A549 (cell line): Measurements from ENCODE around the gene GGT5. TPM values are rescaled to one million over a fixed set of nuclear protein-coding genes. Genes with fewer than 3 reads are reported as not detected.
A peak's percentile ranks its signal among the peaks of the same experiment; 100 is the strongest.
"Not testable (repeated sequence)": the region's sequence is repeated elsewhere in the genome, so short reads cannot be mapped to it uniquely, and the experiment has no call there.

Experiments used
- ATAC-seq, 2 experiments: fragments of 200-7000 bp in 1 of 2; fragments of >200 bp in 1 of 2; cut with Nextera tagmentation in 1 of 2; cut with Tn5 transposase in 1 of 2; 3 replicates each; pipeline versions ENCODE4 v1.8.0 to v1.9.1; 2018 to 2020; ENCODE audit warnings: mild to moderate bottlenecking in 1 of 2, moderate library complexity in 1 of 2
- CTCF ChIA-PET: fragments of 300-600 bp; sonication (Branson Sonifier 250); formaldehyde crosslinking; extraction: SDS; loops from one replicate; lab custom pipeline; 2021; ENCODE audit warnings: antibody characterized with exemption, inconsistent platforms; lab: Yijun Ruan, JAX
- POLR2A ChIA-PET: fragments of 350-600 bp; formaldehyde crosslinking; extraction: SDS; loops from one replicate; lab custom pipeline; 2021; ENCODE audit warnings: antibody characterized with exemption, inconsistent platforms; lab: Yijun Ruan, JAX
- DNase-seq, 2 experiments: peaks; one replicate each; pipeline versions ENCODE4 v3.0.0 to v3.0.0-alpha.2; 2011 to 2016; ENCODE audit warnings: low read depth in 1 of 2, low spot score in 1 of 2
- FAIRE-seq: peaks from 2 replicates; lab custom pipeline; 2011; peaks lifted over from hg19 to GRCh38; lab: Jason Lieb, UNC
- H3K27ac ChIP-seq, 2 experiments: fragments of >200 bp; sonication (Bioruptor Twin); formaldehyde crosslinking; 3 replicates each; pipeline ENCODE4 v1.5.1; 2016 to 2017
- H3K4me1 ChIP-seq: fragments of >200 bp; sonication (Bioruptor Twin); formaldehyde crosslinking; 3 replicates; pipeline ENCODE4 v1.6.1; 2016
- H3K4me2 ChIP-seq: fragments of >200 bp; sonication (Bioruptor Twin); formaldehyde crosslinking; 3 replicates; pipeline ENCODE4 v1.6.1; 2016
- H3K4me3 ChIP-seq: fragments of >200 bp; sonication (Bioruptor Twin); formaldehyde crosslinking; 3 replicates; pipeline ENCODE4 v1.5.1; 2016
- H3K9me3 ChIP-seq: fragments of >200 bp; sonication (Bioruptor Twin); formaldehyde crosslinking; 3 replicates; pipeline ENCODE4 v1.6.1; 2016
- CBX2 ChIP-seq: fragments of 200-600 bp; sonication (generic); IDR thresholded peaks from 2 replicates; pipeline ENCODE4 v1.6.1; 2016; ENCODE audit warnings: low read depth, mild to moderate bottlenecking, borderline replicate concordance
- CEBPB ChIP-seq, 2 experiments: fragments of >200 bp in 1 of 2; sonication (Bioruptor Twin) in 1 of 2; formaldehyde crosslinking in 1 of 2; IDR thresholded peaks; 2 replicates each; pipeline ENCODE4 v1.6.1; 2012 to 2016
- CHD2 ChIP-seq: fragments of 150-350 bp; IDR thresholded peaks from 2 replicates; pipeline ENCODE4 v1.6.1; 2014; ENCODE audit warnings: low read length; ENCODE audit not compliant: partially characterized antibody
- CTCF ChIP-seq: fragments of >200 bp; sonication (Bioruptor Twin); formaldehyde crosslinking; IDR thresholded peaks from 3 replicates; pipeline ENCODE4 v1.5.1; 2016
- EP300 ChIP-seq, 2 experiments: fragments of >200 bp; sonication (Bioruptor Twin); formaldehyde crosslinking; IDR thresholded peaks; 2 replicates in 1 of 2; 3 replicates in 1 of 2; pipeline ENCODE4 v1.6.1; 2016 to 2017
- FOSB ChIP-seq: fragments of 250-450 bp; sonication (Bioruptor Pico); IDR thresholded peaks from 2 replicates; pipeline ENCODE4 v1.5.0; 2020; ENCODE audit warnings: mild to moderate bottlenecking, moderate library complexity
- FOSL2 ChIP-seq, 2 experiments: fragments of 450-650 bp in 1 of 2; fragments of >200 bp in 1 of 2; sonication (Bioruptor Twin) in 1 of 2; formaldehyde crosslinking; IDR thresholded peaks; 2 replicates each; pipeline versions ENCODE4 v1.5.0 to v1.6.1; 2016 to 2020; ENCODE audit warnings: mild to moderate bottlenecking in 1 of 2, moderate library complexity in 1 of 2
- HES2 ChIP-seq: fragments of >200 bp; sonication (Bioruptor Twin); formaldehyde crosslinking; IDR thresholded peaks from 2 replicates; pipeline ENCODE4 v1.6.1; 2016
- JUNB ChIP-seq: fragments of >200 bp; sonication (Bioruptor Twin); formaldehyde crosslinking; IDR thresholded peaks from 2 replicates; pipeline ENCODE4 v1.6.1; 2016
- MAFK ChIP-seq: fragments of 450-650 bp; IDR thresholded peaks from 2 replicates; pipeline ENCODE4 v1.6.1; 2014; ENCODE audit not compliant: partially characterized antibody
- NFE2L2 ChIP-seq: fragments of 150-350 bp; conservative IDR thresholded peaks from 2 replicates; pipeline ENCODE4 v1.6.1; 2014; ENCODE audit warnings: low read length
- NPAS2 ChIP-seq: fragments of 250-450 bp; sonication (Bioruptor Pico); IDR thresholded peaks from 2 replicates; pipeline ENCODE4 v1.8.0; 2022; ENCODE audit warnings: mild to moderate bottlenecking, moderate library complexity, borderline replicate concordance
- PBX3 ChIP-seq: IDR thresholded peaks from 2 replicates; pipeline ENCODE4 v1.6.1; 2012
- PHF8 ChIP-seq: fragments of 200-600 bp; sonication (generic); IDR thresholded peaks from 2 replicates; pipeline ENCODE4 v1.6.1; 2016; ENCODE audit warnings: low read depth, mild to moderate bottlenecking, antibody characterized with exemption, moderate library complexity, borderline replicate concordance
- POLR2A ChIP-seq: IDR thresholded peaks from 2 replicates; pipeline ENCODE4 v1.6.1; 2012; ENCODE audit warnings: mild to moderate bottlenecking, low read length
- RAD21 ChIP-seq, 2 experiments: fragments of >200 bp in 1 of 2; sonication (Bioruptor Twin) in 1 of 2; formaldehyde crosslinking in 1 of 2; IDR thresholded peaks in 1 of 2; conservative IDR thresholded peaks in 1 of 2; 2 replicates in 1 of 2; 3 replicates in 1 of 2; pipeline ENCODE4 v1.6.1; 2012 to 2018; ENCODE audit warnings: inconsistent platforms in 1 of 2
- RNF2 ChIP-seq: fragments of 200-600 bp; sonication (generic); IDR thresholded peaks from 2 replicates; pipeline ENCODE4 v1.6.1; 2016; ENCODE audit warnings: low read depth, mild to moderate bottlenecking, antibody characterized with exemption, moderate library complexity, borderline replicate concordance
- SMC3 ChIP-seq: fragments of >200 bp; sonication (Bioruptor Twin); formaldehyde crosslinking; IDR thresholded peaks from 3 replicates; pipeline ENCODE4 v1.6.1; 2018; ENCODE audit warnings: inconsistent platforms
- SREBF2 ChIP-seq: fragments of 450-650 bp; IDR thresholded peaks from 2 replicates; pipeline ENCODE4 v1.6.1; 2014; ENCODE audit warnings: mild to moderate bottlenecking, moderate library complexity
- TP53 ChIP-seq: fragments of 250-450 bp; sonication (Bioruptor Pico); IDR thresholded peaks from 2 replicates; pipeline ENCODE4 v1.5.0; 2021; ENCODE audit warnings: mild to moderate bottlenecking, moderate library complexity
- ZNF302 ChIP-seq: fragments of 250-450 bp; sonication (Bioruptor Pico); IDR thresholded peaks from 2 replicates; pipeline ENCODE4 v1.9.0; 2021; ENCODE audit warnings: inconsistent platforms, mild to moderate bottlenecking, moderate library complexity
- ZSCAN20 ChIP-seq: fragments of 250-450 bp; sonication (Bioruptor Pico); IDR thresholded peaks from 2 replicates; pipeline ENCODE4 v1.8.0; 2022; ENCODE audit warnings: mild to moderate bottlenecking, moderate library complexity
- whole genome bisulfite sequencing: methylation state at CpG from one replicate; pipeline ENCODE4 v1.1.6; 2017; ENCODE audit errors: missing lambda C conversion rate; 5-methylcytosine and 5-hydroxymethylcytosine counted together
- polyA plus RNA-seq, 4 experiments: library from polyadenylated mRNA; depleted of rRNA in 3 of 4; stranded (reverse); fragments of >200 nt; fragmentation: RNase III in 1 of 4; extraction: RNeasy Plus Mini Kit Qiagen cat#74134 plus additional on column Dnase treatment in 1 of 4; gene quantifications; 2 replicates in 3 of 4; 3 replicates in 1 of 4; pipeline ENCODE4 v1.2.3, GENCODE V29; 2011 to 2017
- TF ChIP-seq, protein P1 (sequence below): fragments of >200 bp; sonication (Bioruptor Twin); formaldehyde crosslinking; IDR thresholded peaks from 3 replicates; pipeline ENCODE4 v1.6.1; 2016
- TF ChIP-seq, protein P2 (sequence below): IDR thresholded peaks from 2 replicates; pipeline ENCODE4 v1.6.1; 2012
- TF ChIP-seq, protein P3 (sequence below): fragments of 450-650 bp; IDR thresholded peaks from 2 replicates; pipeline ENCODE4 v1.6.1; 2014; ENCODE audit warnings: antibody characterized with exemption

The GGT5 gene
- polyA plus RNA-seq, 2 of the 4 experiments (the other 2 are of a cell fraction) = 2.5 to 3.1 TPM

DNA sequence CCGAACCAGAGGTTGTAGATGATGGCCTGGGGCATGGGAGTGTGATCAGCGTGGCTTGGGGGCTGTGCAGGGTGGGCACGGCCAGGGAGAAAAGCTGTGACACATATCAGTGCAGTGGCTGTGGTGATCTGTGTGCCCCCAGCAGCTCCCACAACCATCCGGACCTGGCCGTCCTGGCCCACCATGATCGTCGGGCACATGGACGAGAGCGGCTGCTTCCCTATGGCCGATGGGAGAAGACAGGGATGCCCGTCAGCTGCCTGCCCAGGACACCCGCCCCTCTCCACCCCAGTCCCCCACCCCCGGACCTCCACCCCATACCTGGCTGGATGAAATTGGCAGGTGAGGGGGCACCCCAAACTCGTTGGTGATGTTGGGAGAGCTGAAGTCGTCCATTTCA is 3.7 kb upstream of the GGT5 start:
- Histone ChIP-seq H3K4me1 (peaks cover 37% of the 10 kb centered on the region), H3K27ac (peak overlapping the region in 1 of 2 experiments; percentile 100; a peak in 3 of 6 replicates)
- FAIRE-seq, DNase-seq, H3K4me3 ChIP-seq, H3K9me3 ChIP-seq, H3K4me2 ChIP-seq, POLR2A ChIA-PET, ATAC-seq: not testable (repeated sequence)
- 91% methylated on average over 7 of the region's 15 CpGs for WGBS
- CTCF ChIA-PET = interaction anchor here (1.2 to 2.5 kb wide), 5 partner anchors 16 to 92 kb away, joined by 3 to 61 read pairs (median 6); no protein-coding TSS in a partner anchor

- Histone ChIP-seq H3K27ac (peak overlapping the region; percentile 82 to 100), H3K4me2 (peak overlapping the region; percentile 40), H3K4me1 (peaks cover 45% of the 10 kb centered on the region), H3K9me3 (no peaks in the 10 kb centered on the region), H3K4me3 (no peak overlapping the region)
- DNase-seq (peak; percentile 83 to 93), FAIRE-seq (no peak), ATAC-seq (peak; percentile 100)
- ChIA-PET POLR2A (interaction anchor here (0.9 to 1.0 kb wide), 2 partner anchors 40 to 58 kb away, joined by 3 to 6 read pairs; no protein-coding TSS in a partner anchor), CTCF (interaction anchor here (0.6 to 2.5 kb wide), 26 partner anchors 11 to 193 kb away, joined by 3 to 61 read pairs (median 4); partner anchors contain the start of gene SUSD2)
- no peak for TF ChIP-seq SREBF2
- TF ChIP-seq, protein P1, sequence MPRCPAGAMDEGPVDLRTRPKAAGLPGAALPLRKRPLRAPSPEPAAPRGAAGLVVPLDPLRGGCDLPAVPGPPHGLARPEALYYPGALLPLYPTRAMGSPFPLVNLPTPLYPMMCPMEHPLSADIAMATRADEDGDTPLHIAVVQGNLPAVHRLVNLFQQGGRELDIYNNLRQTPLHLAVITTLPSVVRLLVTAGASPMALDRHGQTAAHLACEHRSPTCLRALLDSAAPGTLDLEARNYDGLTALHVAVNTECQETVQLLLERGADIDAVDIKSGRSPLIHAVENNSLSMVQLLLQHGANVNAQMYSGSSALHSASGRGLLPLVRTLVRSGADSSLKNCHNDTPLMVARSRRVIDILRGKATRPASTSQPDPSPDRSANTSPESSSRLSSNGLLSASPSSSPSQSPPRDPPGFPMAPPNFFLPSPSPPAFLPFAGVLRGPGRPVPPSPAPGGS = no peak
- no peak for TF ChIP-seq NPAS2 (CRISPR knock-in tag)
- no peak for TF ChIP-seq PHF8
- TF ChIP-seq, protein P2, sequence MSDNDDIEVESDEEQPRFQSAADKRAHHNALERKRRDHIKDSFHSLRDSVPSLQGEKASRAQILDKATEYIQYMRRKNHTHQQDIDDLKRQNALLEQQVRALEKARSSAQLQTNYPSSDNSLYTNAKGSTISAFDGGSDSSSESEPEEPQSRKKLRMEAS = peak; percentile 63
- TF ChIP-seq ZNF302 = no peak
- TF ChIP-seq RNF2 = no peak
- TF ChIP-seq, protein P3, sequence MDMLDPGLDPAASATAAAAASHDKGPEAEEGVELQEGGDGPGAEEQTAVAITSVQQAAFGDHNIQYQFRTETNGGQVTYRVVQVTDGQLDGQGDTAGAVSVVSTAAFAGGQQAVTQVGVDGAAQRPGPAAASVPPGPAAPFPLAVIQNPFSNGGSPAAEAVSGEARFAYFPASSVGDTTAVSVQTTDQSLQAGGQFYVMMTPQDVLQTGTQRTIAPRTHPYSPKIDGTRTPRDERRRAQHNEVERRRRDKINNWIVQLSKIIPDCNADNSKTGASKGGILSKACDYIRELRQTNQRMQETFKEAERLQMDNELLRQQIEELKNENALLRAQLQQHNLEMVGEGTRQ = no peak
- TF ChIP-seq PBX3 = 0 out of 2 replicates have a peak, but pooled peaks have one; percentile 42
- TF ChIP-seq CEBPB (IDR thresholded peaks at IDR 0.05) = peak in 1 of 2 experiments; percentile 51; a peak in 1 of 4 replicates
- TF ChIP-seq CBX2 = no peak
- peak; percentile 94 for TF ChIP-seq RAD21 (conservative IDR thresholded peaks at IDR 0.05 in 1 of 2, IDR thresholded peaks at IDR 0.05 in 1 of 2)
- peak; percentile 60 for TF ChIP-seq CTCF
- no peak for TF ChIP-seq ZSCAN20 (CRISPR knock-in tag)
- TF ChIP-seq CHD2 = no peak
- no peak for TF ChIP-seq HES2
- TF ChIP-seq FOSL2 (IDR thresholded peaks at IDR 0.05) = no peak
- TF ChIP-seq FOSL2 (CRISPR knock-in tag; IDR thresholded peaks at IDR 0.05) = no peak
- TF ChIP-seq TP53 = no peak
- TF ChIP-seq POLR2A = no peak
- TF ChIP-seq NFE2L2 = no peak
- TF ChIP-seq SMC3 = peak; percentile 97
- no peak for TF ChIP-seq JUNB
- TF ChIP-seq EP300 (IDR thresholded peaks at IDR 0.05) = 0 out of 5 replicates have a peak, but pooled peaks of 1 of the 2 experiments have one; percentile 14
- no peak for TF ChIP-seq MAFK
- no peak for TF ChIP-seq FOSB (CRISPR knock-in tag)
- 4% methylated on average over 13 of the region's 23 CpGs for WGBS
These were observed 2.9 kb upstream of the GGT5 start for GRCh38 chr22:24247564-24248344.
